ENCODE measurements around the gene PALLD. TPM values are rescaled to one million over a fixed set of nuclear protein-coding genes. Genes with fewer than 3 reads are reported as not detected.

The PALLD gene
- total RNA-seq, 5 donors from 2014 or later (not counting 1 experiment from before 2014, with no cell fraction given): 0.56 to 1.9 (median 0.93) TPM

DNA sequence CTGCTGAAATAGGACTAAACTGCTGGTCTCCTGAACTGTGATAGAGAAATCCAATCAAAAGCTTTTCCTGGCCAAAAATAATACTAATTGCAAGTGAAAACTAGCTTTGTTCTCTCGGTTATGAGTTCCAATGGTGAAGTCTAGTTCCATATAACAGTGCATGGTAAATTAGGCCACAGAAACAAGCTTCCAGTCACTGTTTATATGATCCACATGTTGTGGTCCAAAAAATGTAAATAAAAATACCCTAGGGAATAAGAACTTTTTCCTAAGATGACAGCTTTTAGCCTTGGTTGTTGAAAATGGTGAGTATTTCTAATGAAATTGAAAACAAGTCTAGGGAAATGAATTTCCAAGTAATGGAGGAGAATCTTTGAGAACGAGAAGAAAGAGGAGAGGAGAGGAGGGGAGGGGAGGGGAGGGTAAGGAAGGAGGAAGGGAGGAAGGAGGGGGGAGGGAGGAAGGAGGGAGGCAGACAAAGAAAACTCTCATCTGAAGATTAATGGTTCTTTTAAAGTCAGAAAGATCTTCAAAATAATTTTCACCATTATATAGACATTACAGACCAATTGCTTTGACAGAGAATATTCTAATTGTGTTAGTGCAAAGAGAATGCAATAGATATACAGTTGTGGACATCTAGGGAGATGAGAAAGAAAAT is 26.1 kb downstream of the PALLD start:
- ChIA-PET CTCF (interaction anchor here (0.6 to 0.7 kb wide), 3 partner anchors 10 to 125 kb away, joined by 3 to 7 read pairs (median 4); no protein-coding TSS in a partner anchor), POLR2A (interaction anchor here in 1 of 2 donors (0.6 kb wide), 1 partner anchor 63 kb away, joined by 3 read pairs; no protein-coding TSS in a partner anchor)
- H3K27me3 ChIP-seq (replicated peaks in 1 of 2; ENCODE audit: control insufficient read depth in 2 of 2, extremely low read depth in 1 of 2, insufficient read depth in 2 of 2, low read length in 1 of 2): no peaks in the 10 kb centered on the region
- H3K4me3 ChIP-seq (ENCODE audit: control insufficient read depth in 1 of 2, extremely low read depth in 1 of 2, low read length in 1 of 2): no peak overlapping the region
- no peaks in the 10 kb centered on the region for H3K36me3 Mint-ChIP-seq
- H3K4me3 Mint-ChIP-seq: no peak overlapping the region
- no peak overlapping the region for H3K27ac Mint-ChIP-seq
- H3K9me3 Mint-ChIP-seq: no peaks in the 10 kb centered on the region
- H3K4me1 ChIP-seq (ENCODE audit: control insufficient read depth in 1 of 2, extremely low read depth in 1 of 2, insufficient read depth in 2 of 2, low read length in 2 of 2): no peaks in the 10 kb centered on the region
- 30% methylated on average over 1 of the region's 2 CpGs for WGBS (ENCODE audit: insufficient coverage)
- H3K9me3 ChIP-seq: no peaks in the 10 kb centered on the region
- no peak overlapping the region for H3K27ac ChIP-seq (ENCODE audit: low read length)
- peaks cover 11 to 13% of the 10 kb centered on the region in 2 donors for H3K27me3 Mint-ChIP-seq
- DNase-seq (no peak), ATAC-seq (replicated peaks in 1 of 4) (no peak)
- no peaks in the 10 kb centered on the region for H3K36me3 ChIP-seq (ENCODE audit: control insufficient read depth in 2 of 2, extremely low read depth in 1 of 2, insufficient read depth in 1 of 2, low read length in 1 of 2)
- H3K4me1 Mint-ChIP-seq: no peaks in the 10 kb centered on the region

DNA sequence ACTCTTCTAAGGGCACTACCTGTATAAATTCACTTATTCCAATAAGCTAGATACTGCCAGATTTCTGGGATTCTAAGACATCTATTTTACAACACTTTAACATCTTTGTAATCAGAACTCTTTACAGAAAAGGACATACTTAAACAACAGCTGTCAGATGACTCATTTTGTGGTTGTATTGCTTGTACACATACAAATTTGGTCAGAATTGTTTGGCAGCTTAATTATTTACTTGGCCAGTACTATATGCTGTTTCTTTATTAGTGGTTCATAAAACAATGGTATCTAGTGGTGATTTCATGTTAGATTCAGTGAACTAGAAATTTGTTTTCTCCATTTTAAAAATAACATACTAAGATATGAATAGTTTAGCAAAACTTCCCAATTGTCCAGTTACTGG is 27.2 kb downstream of the PALLD start:
- Histone ChIP-seq H3K4me1 (ENCODE audit: control insufficient read depth in 1 of 2, extremely low read depth in 1 of 2, insufficient read depth in 2 of 2, low read length in 2 of 2) (no peaks in the 10 kb centered on the region), H3K27ac (ENCODE audit: low read length) (no peak overlapping the region), H3K27me3 (replicated peaks in 1 of 2; ENCODE audit: control insufficient read depth in 2 of 2, extremely low read depth in 1 of 2, insufficient read depth in 2 of 2, low read length in 1 of 2) (no peaks in the 10 kb centered on the region), H3K36me3 (ENCODE audit: control insufficient read depth in 2 of 2, extremely low read depth in 1 of 2, insufficient read depth in 1 of 2, low read length in 1 of 2) (no peaks in the 10 kb centered on the region), H3K4me3 (ENCODE audit: control insufficient read depth in 1 of 2, extremely low read depth in 1 of 2, low read length in 1 of 2) (no peak overlapping the region), H3K9me3 (no peaks in the 10 kb centered on the region)
- H3K4me3 Mint-ChIP-seq: no peak overlapping the region
- CTCF ChIA-PET: interaction anchor here (0.8 to 1.0 kb wide), 2 partner anchors 25 to 44 kb away, joined by 4 to 5 read pairs; partner anchors contain the start of gene DDX60L (in 1 of the 2)
- H3K36me3 Mint-ChIP-seq: no peaks in the 10 kb centered on the region
- H3K4me1 Mint-ChIP-seq: no peaks in the 10 kb centered on the region
- peaks cover 14 to 17% of the 10 kb centered on the region in 2 donors for H3K27me3 Mint-ChIP-seq
- H3K27ac Mint-ChIP-seq: no peak overlapping the region
- H3K9me3 Mint-ChIP-seq: no peaks in the 10 kb centered on the region
- POLR2A ChIA-PET: no interaction called here
- DNase-seq (no peak), ATAC-seq (replicated peaks in 1 of 4) (no peak)

DNA sequence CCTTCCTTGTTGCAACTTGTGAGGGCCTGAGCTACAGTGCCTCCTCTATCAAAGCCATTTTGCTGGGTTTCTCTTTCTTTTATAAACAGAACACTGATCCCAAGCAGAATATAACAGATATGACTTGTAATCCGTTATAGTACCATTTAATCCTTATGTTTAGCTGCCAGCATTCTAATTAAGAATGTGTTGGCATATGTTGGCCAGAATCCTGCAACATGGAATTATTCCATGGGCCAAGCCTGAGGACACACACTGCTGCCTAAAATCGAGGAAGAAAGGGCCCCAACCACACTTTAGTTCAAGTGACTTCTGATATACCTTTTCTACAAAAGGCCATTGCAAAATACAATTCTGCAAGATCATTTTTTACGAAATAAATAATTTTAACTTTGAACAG is 28.0 kb downstream of the PALLD start:
- Mint-ChIP-seq H3K27me3 (peaks cover 14 to 17% of the 10 kb centered on the region in 2 donors), H3K27ac (no peak overlapping the region), H3K4me1 (no peaks in the 10 kb centered on the region), H3K4me3 (no peak overlapping the region), H3K36me3 (no peaks in the 10 kb centered on the region), H3K9me3 (no peaks in the 10 kb centered on the region)
- no peaks in the 10 kb centered on the region for H3K4me1 ChIP-seq (ENCODE audit: control insufficient read depth in 1 of 2, extremely low read depth in 1 of 2, insufficient read depth in 2 of 2, low read length in 2 of 2)
- CTCF ChIA-PET: interaction anchor here in 1 of 2 donors (0.9 kb wide), 1 partner anchor 17 kb away, joined by 3 read pairs; no protein-coding TSS in a partner anchor
- DNase-seq: no peak
- POLR2A ChIA-PET: no interaction called here
- H3K9me3 ChIP-seq: no peaks in the 10 kb centered on the region
- H3K36me3 ChIP-seq (ENCODE audit: control insufficient read depth in 2 of 2, extremely low read depth in 1 of 2, insufficient read depth in 1 of 2, low read length in 1 of 2): no peaks in the 10 kb centered on the region
- WGBS (ENCODE audit: insufficient coverage): 50% methylated on average over 1 of the region's 3 CpGs
- H3K27me3 ChIP-seq (replicated peaks in 1 of 2; ENCODE audit: control insufficient read depth in 2 of 2, extremely low read depth in 1 of 2, insufficient read depth in 2 of 2, low read length in 1 of 2): no peaks in the 10 kb centered on the region
- H3K27ac ChIP-seq (ENCODE audit: low read length): no peak overlapping the region
- no peak for ATAC-seq (replicated peaks in 1 of 4)
- H3K4me3 ChIP-seq (ENCODE audit: control insufficient read depth in 1 of 2, extremely low read depth in 1 of 2, low read length in 1 of 2): no peak overlapping the region

DNA sequence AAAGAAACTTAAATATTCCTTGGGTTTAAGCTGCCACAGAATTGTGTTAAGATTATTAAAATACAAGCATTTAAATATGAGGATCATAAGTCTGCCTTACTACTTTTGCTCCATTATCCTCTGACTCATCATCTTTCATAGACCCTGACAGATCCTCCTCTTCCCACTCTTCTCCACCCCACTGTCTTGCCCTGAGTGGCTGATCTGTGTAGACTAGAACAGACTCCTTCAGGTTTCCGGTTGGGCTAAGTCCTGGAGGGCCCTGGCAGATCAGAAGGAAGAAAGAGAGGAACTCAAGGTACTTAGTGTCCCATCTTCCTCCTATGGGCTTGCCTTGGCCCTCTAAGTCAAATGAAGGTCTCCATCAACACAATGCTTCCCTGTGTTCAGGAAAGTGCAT is 30.7 kb downstream of the PALLD start:
- CTCF ChIA-PET: no interaction called here
- POLR2A ChIA-PET: no interaction called here
- Histone ChIP-seq H3K27me3 (replicated peaks in 1 of 2; ENCODE audit: control insufficient read depth in 2 of 2, extremely low read depth in 1 of 2, insufficient read depth in 2 of 2, low read length in 1 of 2) (no peaks in the 10 kb centered on the region), H3K4me3 (ENCODE audit: control insufficient read depth in 1 of 2, extremely low read depth in 1 of 2, low read length in 1 of 2) (no peak overlapping the region), H3K9me3 (no peaks in the 10 kb centered on the region), H3K27ac (ENCODE audit: low read length) (no peak overlapping the region), H3K36me3 (ENCODE audit: control insufficient read depth in 2 of 2, extremely low read depth in 1 of 2, insufficient read depth in 1 of 2, low read length in 1 of 2) (no peaks in the 10 kb centered on the region), H3K4me1 (ENCODE audit: control insufficient read depth in 1 of 2, extremely low read depth in 1 of 2, insufficient read depth in 2 of 2, low read length in 2 of 2) (no peaks in the 10 kb centered on the region)
- 100% methylated on average over 1 of the region's 1 CpG for WGBS (ENCODE audit: insufficient coverage)
- DNase-seq: no peak
- Mint-ChIP-seq H3K9me3 (no peaks in the 10 kb centered on the region), H3K27me3 (peaks cover 11 to 14% of the 10 kb centered on the region in 2 donors), H3K4me3 (no peak overlapping the region), H3K27ac (no peak overlapping the region), H3K4me1 (no peaks in the 10 kb centered on the region), H3K36me3 (no peaks in the 10 kb centered on the region)
- ATAC-seq (replicated peaks in 1 of 4): no peak

DNA sequence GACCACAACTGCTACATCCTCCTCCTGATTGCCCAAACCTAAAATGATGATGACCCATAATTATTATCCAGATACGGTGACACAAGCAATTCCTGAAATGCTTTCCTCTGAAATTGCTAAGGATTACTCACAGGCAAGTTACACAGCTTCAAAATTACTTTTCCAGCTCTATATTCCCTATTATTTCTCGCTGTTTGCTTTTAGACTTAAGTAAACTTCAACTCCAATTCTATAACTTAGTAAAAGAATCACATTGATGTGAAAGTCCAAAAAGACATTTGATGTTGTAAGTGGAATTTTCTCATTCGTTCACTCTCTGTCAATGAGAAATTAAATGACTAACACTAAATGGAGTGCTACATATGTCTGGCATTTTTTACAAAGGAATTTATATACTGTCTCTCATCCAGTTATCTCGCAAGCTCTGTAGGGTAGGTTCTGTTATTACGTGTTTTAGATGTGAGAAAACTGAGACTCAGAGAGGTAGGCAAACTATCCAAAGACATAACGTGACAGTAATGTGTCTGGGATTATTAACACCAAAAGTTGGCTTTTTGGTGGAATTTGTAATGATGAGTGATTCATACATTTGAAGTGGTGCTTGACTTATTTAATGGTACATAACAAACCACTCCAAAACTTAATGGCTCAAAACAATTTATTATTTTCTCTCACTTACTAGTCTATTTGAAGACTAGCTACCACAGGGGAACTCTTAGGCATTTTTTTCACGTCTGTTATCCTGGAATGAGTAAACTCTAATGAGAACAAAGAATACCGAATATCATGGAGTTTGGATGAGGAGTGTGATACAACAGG is 31.5 kb downstream of the PALLD start:
- H3K4me1 Mint-ChIP-seq: no peaks in the 10 kb centered on the region
- peaks cover 7 to 14% of the 10 kb centered on the region in 2 donors for H3K27me3 Mint-ChIP-seq
- no peak overlapping the region for H3K27ac ChIP-seq (ENCODE audit: low read length)
- no peak overlapping the region for H3K4me3 Mint-ChIP-seq
- ChIA-PET CTCF (no interaction called here), POLR2A (no interaction called here)
- no peak overlapping the region for H3K4me3 ChIP-seq (ENCODE audit: control insufficient read depth in 1 of 2, extremely low read depth in 1 of 2, low read length in 1 of 2)
- no peaks in the 10 kb centered on the region for H3K9me3 ChIP-seq
- H3K4me1 ChIP-seq (ENCODE audit: control insufficient read depth in 1 of 2, extremely low read depth in 1 of 2, insufficient read depth in 2 of 2, low read length in 2 of 2): no peaks in the 10 kb centered on the region
- H3K36me3 ChIP-seq (ENCODE audit: control insufficient read depth in 2 of 2, extremely low read depth in 1 of 2, insufficient read depth in 1 of 2, low read length in 1 of 2): no peaks in the 10 kb centered on the region
- ATAC-seq (replicated peaks in 1 of 4) (no peak), DNase-seq (no peak)
- no peaks in the 10 kb centered on the region for H3K27me3 ChIP-seq (replicated peaks in 1 of 2; ENCODE audit: control insufficient read depth in 2 of 2, extremely low read depth in 1 of 2, insufficient read depth in 2 of 2, low read length in 1 of 2)
- no peaks in the 10 kb centered on the region for H3K36me3 Mint-ChIP-seq
- WGBS (ENCODE audit: insufficient coverage): 100% methylated on average over 2 of the region's 8 CpGs
- H3K9me3 Mint-ChIP-seq: no peaks in the 10 kb centered on the region
- no peak overlapping the region for H3K27ac Mint-ChIP-seq

DNA sequence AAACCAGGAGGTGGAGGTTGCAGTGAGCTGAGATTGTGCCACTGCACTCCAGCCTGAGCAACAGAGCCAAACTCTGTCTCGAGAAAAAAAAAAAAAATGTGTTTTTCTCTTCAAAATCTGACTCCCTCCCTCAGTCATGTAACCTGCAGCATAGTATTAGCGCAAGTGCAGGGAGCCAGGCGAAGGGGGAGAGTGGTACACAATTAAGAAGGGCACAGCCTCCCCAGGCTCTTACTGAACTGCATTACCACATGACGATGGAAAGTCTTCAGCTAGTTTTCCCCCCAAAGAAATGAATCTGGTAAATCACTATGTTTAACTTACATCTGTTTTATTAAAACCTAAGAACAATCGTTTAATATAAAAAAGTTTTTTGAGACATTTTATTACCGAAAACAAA is 32.4 kb downstream of the PALLD start:
- Histone ChIP-seq H3K4me3 (ENCODE audit: control insufficient read depth in 1 of 2, extremely low read depth in 1 of 2, low read length in 1 of 2) (no peak overlapping the region), H3K4me1 (ENCODE audit: control insufficient read depth in 1 of 2, extremely low read depth in 1 of 2, insufficient read depth in 2 of 2, low read length in 2 of 2) (no peaks in the 10 kb centered on the region), H3K9me3 (no peaks in the 10 kb centered on the region), H3K27me3 (replicated peaks in 1 of 2; ENCODE audit: control insufficient read depth in 2 of 2, extremely low read depth in 1 of 2, insufficient read depth in 2 of 2, low read length in 1 of 2) (no peaks in the 10 kb centered on the region), H3K27ac (ENCODE audit: low read length) (no peak overlapping the region), H3K36me3 (ENCODE audit: control insufficient read depth in 2 of 2, extremely low read depth in 1 of 2, insufficient read depth in 1 of 2, low read length in 1 of 2) (no peaks in the 10 kb centered on the region)
- POLR2A ChIA-PET: no interaction called here
- Mint-ChIP-seq H3K27ac (no peak overlapping the region), H3K4me3 (no peak overlapping the region), H3K27me3 (peaks cover 7 to 14% of the 10 kb centered on the region in 2 donors), H3K9me3 (no peaks in the 10 kb centered on the region), H3K4me1 (no peaks in the 10 kb centered on the region), H3K36me3 (no peaks in the 10 kb centered on the region)
- WGBS (ENCODE audit: insufficient coverage): no CpG with 5 or more reads among the region's 6 CpGs
- CTCF ChIA-PET: no interaction called here
- DNase-seq: no peak
- ATAC-seq (replicated peaks in 1 of 4): no peak
